IPS-NIHi7 (cell line): ENCODE results near the gene TRAPPC6A.
A peak's percentile ranks its signal among the peaks of the same experiment; 100 is the strongest.

Experiments
- DNase-seq: peaks from one replicate; pipeline ENCODE4 v3.0.0; 2012; ENCODE audit warnings: mixed read lengths; ENCODE audit errors: extremely low spot score

TRAPPC6A gene

GRCh38 chr19:45177817-45178261 is at the start of gene TRAPPC6A:
Gene TRAPPC6A, minus strand, starts transcription at chr19:45178237. Its CDS starts 19 bp downstream, at chr19:45178218.
- no peak for DNase-seq

- no peak for DNase-seq
Observed at GRCh38 chr19:45224645-45225044, 46.6 kb upstream of the TRAPPC6A start.

GRCh38 chr19:45223879-45224278 is 45.8 kb upstream of the TRAPPC6A start:
- no peak for DNase-seq

DNA sequence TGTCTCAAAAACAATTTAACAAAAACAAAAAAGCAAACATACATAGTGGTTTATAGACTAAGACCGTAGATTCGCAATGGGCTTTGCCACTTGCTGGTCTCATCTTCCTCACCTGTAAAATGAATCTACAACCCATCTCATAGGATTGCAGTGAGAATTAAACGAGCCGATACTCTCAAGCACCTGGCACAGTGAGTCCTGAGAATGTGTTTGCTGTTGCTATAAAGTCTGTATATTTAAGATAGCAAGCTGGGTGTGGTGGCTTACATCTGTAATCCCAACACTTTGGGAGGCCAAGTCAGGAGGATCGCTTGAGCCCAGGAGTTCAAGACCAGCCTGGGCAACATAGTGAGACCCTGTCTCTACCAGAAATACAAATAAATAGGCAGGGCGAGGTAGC is 44.7 kb upstream of the TRAPPC6A start:
- DNase-seq = no peak

DNA sequence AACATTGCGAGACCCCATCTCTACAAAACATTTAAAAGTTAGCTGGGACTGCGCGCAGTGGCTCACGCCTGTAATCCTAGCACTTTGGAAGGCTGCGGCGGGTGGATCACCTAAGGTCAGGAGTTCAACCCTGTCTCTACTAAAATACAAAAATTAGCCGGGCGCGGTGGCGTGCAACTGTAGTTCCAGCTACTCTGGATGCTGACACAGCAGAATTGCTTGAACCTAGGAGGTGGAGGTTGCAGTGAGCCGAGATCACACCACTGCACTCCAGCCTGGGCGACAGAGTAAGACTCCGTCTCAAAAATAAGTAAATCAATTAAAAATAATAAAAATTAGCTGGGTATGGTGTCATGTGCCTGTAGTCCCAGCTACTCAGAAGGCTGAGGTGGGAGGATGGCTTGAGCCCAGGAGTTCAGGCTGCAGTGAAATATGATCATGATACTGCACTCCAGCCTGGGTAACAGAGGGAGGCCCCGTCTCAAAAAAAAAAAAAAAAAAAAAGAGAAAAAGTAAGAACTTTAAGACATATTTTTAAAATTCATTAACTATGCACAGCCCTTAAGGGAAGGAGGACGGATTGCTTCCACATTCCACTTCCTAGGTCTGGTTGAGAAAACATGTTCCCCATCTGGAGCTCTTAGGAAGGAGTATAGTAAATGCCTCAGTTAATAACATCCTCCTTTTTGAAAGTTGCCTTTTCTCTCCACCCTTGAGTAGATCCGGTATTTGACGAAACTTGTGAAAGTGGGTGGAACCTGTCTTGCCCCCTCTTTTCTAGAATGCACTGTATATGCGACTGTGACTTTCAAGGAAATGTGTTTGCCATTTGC is 41.1 kb upstream of the TRAPPC6A start:
- no peak for DNase-seq

DNA sequence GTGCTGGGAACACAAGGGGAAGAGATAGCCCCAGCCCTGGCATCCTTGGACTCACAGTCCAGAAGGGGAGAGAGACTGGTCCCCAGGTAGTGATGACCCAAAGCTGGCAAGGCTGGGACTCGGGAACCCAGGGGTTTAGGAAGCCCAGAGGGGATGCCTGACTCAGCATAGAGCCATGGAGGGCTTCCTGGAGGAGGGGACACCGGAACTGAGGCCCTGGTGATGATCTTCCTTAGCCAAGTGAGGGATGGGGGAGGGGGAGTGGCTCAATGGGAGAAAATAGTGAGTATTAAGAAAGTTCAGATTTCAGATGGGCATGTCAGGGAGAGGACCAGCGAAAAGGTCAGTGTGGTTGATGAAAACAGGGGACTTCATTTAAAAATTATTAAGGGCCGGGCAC is 40.4 kb upstream of the TRAPPC6A start:
- no peak for DNase-seq

- no peak for DNase-seq
Observed at GRCh38 chr19:45217957-45218334, 39.9 kb upstream of the TRAPPC6A start.

- DNase-seq = no peak
Observed at GRCh38 chr19:45217193-45217956, 39.3 kb upstream of the TRAPPC6A start.

GRCh38 chr19:45216667-45217066 is 38.6 kb upstream of the TRAPPC6A start:
- DNase-seq = no peak

- DNase-seq = peak; percentile 40
Observed at GRCh38 chr19:45215391-45216191, 37.6 kb upstream of the TRAPPC6A start.

DNA sequence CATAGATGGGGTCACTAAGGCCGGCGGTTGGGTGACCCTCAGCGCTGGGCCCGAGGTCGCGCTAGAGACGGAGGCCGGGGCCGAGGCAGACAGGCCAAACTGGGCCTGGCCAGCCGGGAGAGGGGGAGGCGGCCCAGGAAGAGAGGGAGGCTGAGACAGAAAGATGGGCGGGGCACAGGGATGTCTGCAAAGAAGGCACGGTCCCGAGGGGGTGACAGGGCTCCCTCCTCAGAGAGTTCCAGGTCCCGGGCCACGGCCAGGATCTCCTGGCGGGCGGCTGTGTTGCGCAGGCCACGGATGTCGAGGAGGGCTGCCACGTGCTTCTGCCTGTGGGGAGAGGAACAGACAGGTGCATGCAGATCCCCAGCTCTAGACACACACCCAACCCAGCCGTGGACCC is 35.0 kb upstream of the TRAPPC6A start:
- DNase-seq = no peak

DNA sequence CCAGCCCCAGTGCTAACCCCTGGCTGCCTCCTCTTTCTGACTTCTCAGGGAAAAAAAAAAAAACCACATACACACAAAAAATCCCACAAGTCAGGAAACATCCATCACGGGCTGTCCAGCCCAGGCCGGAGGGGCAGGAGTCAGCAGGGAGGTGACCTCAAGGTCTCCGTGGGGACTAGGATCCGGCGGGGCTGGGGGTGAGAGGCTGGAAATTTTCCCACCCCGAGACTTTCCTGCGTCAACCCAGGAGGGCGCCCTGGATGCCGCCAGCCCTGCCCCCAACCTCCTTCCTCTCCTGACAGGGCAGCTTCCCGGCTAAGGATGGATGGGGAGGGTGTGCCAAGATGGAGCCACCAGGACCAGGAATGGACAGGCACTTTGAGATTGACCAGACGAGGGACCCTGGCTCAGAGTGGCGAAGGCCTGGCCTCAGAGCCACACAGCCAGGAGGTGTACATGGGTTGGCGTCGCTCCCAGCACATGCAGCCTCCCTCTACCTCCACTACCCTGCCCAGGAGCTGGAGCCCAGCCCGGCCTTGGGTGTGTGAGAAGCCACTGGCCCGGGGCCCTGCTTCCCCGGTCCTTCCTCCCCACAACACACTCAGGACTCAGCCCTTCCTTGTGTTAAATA is 33.8 kb upstream of the TRAPPC6A start:
- no peak for DNase-seq

DNA sequence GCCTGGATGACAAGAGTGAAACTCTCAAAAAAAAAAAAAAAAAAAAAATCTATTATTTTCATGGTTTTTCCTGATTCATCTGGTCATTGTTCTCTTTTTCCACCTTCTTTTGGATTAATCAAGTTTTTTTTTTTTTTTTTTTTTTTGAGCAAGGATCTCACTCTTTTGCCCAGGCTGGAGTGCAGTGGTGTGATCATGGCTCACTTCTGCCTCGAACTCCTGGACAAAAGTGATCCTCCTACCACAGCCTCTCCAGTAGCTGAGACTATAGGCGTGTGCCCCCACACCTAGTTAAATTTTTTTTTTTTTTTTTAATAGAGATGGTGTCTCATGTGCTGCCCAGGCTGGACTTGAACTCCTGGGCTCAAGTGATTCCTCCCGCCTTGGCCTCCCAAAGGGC is 28.3 kb upstream of the TRAPPC6A start:
- no peak for DNase-seq

GRCh38 chr19:45205810-45206209 is 27.8 kb upstream of the TRAPPC6A start:
- DNase-seq = no peak

- no peak for DNase-seq
Observed at GRCh38 chr19:45202637-45203036, 24.6 kb upstream of the TRAPPC6A start.

DNA sequence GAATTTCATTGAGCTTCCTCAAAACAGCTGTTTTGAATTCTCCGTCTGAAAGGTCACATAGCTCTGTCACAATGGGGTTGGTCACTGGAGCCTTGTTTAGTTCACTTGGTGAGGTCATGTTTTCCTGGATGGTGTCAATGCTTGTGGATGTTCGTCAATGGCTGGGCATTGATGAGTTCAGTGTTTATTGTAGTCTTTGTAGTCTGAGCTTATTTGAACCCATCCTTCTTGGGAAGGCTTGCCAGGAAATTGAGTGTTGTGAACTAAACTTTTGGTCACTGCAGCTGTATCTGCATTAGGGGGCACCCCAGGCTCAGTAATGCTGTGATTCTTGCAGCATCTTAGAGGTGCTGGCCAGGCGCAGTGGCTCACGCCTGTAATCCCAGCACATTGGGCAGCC is 22.5 kb upstream of the TRAPPC6A start:
- DNase-seq = peak; percentile 34

DNA sequence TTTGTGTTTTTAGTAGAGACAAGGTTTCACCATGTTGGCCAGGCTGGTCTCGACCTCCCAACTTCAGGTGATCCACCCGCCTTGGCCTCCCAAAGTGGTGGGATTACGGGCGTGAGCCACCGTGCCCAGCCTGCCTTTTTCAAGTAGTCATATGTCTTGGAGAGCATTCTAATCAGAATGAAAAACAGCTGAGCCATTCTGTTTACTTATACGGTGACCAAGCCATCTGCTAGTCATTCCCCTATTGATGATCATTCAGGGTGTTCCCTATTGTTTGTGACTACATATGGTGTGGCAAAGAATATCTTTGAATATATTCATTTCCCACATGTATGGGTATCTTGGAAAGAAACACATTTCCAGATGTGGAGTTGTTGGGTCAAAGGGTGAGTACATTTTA is 17.7 kb upstream of the TRAPPC6A start:
- no peak for DNase-seq

DNA sequence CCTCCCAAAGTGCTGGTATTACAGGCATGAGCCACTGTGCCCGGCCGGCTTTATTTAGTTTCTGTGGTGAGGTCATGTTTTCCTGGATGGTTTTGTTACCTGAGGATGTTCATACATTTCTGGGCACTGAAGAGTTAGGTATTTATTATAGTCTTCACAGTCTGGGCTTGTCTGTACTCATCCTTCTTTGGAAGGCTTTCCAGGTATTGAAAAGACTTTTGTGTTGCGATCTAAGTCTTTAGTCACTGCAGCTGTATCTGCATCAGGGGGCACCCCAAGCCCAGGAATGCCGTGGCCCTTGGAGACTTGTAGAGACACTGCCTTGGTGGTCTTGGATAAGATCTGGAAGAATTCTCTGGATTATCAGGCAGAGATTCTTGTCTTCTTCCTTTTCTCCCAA is 13.3 kb upstream of the TRAPPC6A start:
- DNase-seq = no peak

- no peak for DNase-seq
Observed at GRCh38 chr19:45189971-45190370, 11.9 kb upstream of the TRAPPC6A start.

DNA sequence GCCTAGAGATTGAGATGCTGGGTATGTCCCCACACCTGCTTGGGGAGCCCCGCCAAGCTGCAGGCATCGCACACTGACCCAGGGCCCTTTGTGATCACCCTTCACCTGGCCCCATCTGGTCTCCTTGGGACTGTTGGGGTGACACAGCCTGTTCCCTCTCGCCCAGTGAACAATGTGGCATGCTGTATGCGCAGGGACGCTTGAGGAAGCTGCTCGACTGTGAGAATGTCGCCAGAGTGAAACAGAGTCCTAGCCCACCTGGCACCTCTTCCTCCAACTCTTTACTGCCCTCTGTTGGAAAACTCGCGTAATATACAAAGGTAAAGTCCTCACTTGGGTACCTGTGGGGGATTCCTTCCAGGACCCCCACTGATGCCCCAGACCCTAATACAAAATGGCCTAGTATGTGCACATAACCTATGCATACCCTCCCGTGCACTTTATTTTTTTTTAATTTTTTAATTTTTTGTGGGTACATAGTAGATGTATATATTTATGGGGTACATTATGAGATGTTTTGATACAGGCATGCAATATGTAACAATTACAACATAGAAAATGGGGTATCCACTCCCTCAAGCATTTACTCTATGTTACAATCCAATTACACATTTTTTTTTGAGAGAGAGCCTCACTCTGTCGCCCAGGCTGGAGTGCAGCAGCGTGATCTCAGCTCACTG is 9.5 kb upstream of the TRAPPC6A start:
- DNase-seq = peak; percentile 81
